A172 (cell line): Measurements from ENCODE around the gene CDH22. TPM values are rescaled to one million over a fixed set of nuclear protein-coding genes. Genes with fewer than 3 reads are reported as not detected.
A peak's percentile ranks its signal among the peaks of the same experiment; 100 is the strongest.

ENCODE experiments used
- DNase-seq: peaks from one replicate; pipeline ENCODE4 v3.0.0-alpha.2; 2015; ENCODE audit warnings: low spot score
- total RNA-seq: library from RNA; depleted of rRNA; stranded (reverse); fragments of >200 nt; shearing (Covaris generic); gene quantifications from 2 replicates; pipeline ENCODE4 v1.2.3, GENCODE V29; 2014

CDH22 gene
- total RNA-seq, 1 experiment from 2014 or later = not detected

DNA sequence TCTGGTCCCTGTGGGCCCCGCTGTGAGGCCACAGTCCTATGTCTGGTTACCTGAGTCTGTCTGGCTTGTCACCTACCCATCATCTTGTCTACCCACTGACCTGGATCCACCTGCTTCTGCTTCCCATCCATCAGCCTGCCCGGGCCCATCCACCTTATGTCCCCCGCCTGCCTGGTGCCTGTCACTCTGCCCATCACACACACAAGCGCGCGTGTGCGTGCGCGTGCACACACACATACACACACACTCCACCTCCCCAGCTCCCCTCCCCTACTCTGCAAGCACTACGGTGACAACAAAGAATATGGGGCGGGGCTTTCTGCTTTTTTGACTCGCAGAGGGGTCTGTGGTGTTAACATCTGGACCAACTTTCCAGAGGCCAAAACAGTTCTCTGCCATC lies 8.0 kb downstream of the CDH22 start:
- no peak for DNase-seq

DNA sequence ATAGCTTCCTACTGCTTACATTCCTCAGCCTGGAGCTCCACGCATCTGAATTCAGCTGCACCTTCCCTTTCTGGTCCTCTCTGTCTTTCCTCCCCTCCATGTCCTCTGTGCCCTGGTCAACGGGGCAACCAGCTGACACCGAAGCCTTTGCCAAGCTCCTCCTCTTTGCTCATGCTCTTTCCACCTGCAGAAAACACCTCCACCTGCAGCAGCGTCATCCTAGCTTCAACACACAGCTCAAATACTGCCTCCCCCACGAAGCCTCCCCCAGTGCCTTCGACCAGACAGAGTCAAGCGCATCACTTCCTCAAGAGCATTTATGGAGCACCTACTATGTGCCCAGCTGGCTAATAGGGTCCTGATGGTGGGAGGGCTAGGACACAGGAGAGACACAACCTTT lies 9.2 kb downstream of the CDH22 start:
- DNase-seq = no peak

DNA sequence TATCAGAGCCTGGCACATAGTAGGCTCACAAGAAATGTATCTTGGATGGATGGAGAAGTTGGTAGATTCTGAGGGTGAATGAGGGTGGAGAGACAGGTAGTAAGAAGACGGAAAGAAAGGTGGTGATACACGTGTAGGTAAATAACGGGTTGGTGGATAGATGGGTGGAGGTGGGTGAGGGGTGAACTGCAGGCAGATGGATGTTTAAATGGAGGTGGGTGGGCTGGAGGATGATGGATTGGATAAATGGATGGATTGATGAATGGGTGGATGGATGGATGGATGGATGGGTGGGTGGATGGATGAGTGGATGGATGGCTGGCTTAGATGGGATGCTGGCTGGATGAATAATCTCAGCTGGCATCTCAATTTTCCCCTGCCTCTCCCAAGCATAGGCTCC lies 9.9 kb downstream of the CDH22 start:
- no peak for DNase-seq

DNA sequence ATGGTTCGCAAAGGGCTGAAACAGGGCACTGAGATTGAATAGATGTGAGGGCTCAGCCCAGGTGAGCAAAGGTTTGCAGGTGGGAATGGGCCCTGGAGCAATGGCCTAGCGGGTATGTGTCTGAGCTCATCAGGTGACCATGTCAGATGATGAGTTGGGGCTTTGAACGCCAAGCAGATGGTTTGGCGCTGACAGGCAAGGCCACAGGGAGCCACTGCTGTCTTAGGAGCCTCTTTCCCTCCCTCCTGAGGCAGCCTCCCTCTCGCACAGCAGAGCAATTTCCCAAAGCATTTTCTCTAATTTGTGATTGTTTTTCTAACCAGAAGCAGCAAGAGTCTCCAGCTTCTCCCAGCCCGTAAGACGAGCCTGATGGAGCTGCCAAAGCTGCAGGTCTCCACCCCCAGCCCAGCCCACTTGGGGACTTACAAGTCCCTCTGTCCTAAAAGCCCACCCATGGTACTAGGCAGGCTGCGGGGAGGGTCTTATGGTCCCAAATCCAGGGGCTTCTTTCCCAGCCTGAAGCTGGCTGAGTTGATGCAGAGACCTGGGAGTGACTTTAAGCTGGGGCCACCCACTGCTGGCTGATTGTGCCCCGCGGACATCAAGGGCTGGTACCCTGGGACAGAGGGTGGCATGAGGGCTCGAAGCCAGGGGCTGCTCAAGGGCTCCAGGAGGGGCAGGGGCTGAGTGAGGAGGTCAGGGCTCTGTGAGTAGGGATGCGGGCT lies 11.6 kb downstream of the CDH22 start:
- no peak for DNase-seq

DNA sequence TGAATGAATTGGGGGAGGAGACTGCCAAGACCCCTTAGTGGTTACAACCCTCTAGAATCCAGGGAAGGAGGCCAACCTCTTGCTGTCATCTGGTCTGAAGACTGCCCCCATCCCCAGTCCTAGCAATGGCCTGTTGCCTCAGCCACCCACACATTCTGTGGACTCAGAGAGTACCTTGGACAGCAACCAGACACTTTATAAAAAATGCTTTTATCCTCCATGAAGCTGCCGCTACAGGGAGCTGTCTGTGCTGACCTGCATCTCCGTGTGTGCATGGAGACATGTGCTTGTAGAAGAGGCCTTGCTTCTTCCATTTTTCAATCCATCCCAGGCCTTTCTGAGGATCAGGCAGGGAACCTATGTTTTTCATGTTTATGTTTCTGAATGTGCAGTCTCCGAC lies 15.2 kb downstream of the CDH22 start:
- DNase-seq = peak; percentile 57

DNA sequence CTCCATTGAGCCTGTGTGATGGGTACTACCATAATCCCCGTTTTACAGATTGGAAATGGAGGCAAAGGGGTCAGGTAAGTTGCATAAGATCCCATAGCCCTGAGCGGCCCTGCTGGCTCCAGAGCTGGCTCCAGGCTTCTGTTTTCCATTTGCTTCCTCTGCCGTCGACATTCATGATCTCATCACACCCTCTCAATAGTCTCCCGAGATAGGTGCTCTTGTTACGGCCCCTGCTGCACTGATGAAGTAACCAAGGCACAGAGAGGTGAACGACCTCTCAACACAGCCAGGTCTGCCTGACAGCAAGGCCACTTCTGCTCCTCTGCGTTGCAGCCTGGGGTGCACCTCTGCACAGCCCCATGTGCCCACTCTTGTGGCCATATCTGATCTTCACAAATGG lies 16.9 kb downstream of the CDH22 start:
- no peak for DNase-seq

DNA sequence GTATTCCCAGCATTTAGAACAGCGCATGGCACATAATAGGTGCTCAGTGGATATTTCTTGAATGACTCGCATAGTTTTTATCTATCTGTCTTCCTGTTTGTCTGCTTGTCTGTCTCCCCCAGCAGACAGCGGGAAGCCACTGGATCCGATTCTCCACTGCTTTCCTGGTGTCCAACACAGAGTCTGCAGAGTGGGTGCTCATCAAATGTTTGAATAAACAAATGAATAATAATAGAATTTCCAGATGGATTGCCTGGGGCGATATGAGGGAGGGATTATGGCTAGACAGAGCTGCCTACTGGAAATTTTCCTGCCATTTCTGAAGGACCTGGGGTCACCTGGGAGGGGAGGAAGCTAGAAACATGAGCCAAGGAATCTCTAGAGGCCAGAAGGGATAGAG lies 18.9 kb downstream of the CDH22 start:
- no peak for DNase-seq

DNA sequence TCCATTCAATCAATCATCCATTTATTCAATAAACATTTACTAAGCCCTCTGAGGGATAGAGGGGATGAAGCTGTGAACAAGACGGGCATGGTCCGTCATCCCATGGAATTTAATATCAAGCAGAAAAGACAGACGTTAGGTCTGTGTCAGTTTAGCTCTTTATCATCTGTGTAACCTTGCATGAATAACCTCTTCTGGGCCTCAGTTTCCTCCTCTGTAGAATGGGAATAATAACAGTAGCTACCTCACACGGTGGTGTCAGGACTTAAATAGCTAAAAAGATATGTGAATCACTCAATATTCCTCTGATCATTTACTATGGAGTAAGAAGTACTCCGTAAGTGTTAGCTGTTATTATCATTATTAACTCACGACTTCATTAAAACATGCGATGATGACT lies 21.3 kb downstream of the CDH22 start:
- DNase-seq = no peak

DNA sequence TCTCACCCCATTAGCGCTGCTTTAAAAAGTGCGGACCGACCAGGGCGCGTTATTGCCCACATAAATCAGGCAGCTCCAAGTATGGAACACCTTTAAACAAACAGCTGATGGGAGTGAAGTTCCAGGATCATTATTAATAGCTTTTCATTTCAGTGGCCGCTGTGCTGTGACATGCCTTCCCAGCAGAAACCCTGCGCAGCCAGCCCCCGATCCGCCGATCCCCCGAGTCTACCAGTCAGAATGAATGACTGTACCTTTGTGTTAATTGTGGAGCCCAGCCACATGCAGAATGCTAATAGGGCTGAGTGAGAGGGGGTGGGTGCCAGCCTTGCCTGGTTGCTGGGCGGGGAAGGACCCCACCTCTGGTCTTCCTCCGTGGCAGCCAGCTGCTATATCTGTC lies 21.9 kb downstream of the CDH22 start:
- DNase-seq = no peak

DNA sequence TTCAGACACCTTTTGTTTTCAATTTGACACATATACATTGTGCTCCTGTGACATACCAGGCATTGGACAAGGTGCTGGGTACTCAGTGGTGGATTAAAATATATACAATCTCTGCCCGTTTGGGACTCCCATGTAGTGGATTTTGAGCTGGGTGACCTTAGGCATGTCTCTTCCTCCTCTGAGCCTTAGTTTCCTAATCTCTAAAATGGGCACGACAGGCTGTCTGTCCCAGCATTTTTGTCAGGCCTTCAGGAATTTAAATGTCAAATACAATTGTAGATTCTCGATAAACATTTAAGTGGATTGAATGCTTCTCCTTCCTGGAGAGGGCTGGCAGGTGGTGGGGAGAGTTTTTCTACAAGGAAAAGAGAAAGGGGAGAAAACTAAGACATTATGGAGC lies 22.6 kb downstream of the CDH22 start:
- no peak for DNase-seq

DNA sequence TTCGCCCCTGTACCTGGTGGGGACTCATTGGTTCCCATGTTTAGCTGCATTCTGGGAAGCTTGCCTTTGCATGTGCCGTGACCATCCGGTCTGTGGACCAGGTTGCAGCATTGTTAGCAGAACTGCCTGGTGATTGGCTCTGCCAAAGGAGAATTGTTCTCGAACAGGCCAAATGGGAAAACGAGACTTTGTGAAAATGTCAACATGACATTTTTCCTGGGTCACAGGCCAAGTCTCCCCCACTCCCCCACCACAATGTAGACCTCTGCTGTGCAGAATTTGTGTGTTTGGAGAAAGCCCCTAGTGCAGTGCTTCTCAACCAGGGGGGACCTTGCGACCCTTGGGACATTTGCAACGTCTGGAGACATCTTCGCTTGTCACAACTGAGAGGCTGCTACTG lies 23.2 kb downstream of the CDH22 start:
- DNase-seq = no peak

DNA sequence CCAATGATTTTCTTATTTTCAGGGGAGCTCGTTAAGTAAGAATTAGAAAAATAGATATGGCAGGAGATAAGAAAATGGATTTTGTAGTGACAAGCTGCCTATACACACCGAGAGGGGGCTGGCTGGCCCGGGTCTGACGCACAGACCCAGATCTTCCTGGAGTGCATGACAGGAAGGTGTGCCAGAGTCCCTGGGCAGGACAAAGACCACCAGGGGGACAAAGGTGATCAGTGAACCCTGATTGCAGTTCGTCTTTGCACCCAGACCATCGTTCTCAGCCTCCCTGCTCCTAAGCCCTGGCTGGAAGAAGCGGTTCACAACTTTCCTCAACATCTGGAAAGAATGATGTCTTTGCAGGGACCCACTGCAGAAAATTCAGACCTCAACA lies 24.3 kb downstream of the CDH22 start:
- no peak for DNase-seq

DNA sequence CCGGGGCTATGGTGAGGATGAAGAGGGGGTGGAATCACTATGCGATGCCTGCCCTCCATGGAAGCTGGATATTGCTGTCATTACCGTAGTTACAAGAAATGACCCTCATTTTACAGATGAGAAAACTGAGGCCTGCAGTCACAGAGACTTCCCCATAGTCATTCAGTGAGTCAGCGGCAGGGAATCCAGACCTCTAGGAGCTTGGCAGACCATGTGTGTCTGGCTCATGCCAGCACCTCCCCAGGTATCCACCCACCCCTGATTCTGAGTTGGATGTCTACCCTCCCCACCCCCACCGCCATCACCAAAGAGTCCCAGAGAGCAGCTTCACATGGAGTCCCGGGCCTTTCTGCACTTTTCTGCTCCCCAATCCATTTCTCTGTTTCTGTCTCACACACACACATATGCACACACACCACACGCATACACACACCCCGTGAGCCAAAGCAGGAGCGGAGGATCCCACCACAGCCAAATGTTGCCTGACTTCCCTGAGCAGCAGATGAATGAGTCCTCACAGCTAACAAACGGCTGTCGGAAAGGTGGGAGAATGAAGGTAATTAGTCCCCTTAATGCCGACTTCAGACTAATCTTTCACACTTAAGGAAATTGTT lies 24.8 kb downstream of the CDH22 start:
- peak; percentile 65 for DNase-seq

DNA sequence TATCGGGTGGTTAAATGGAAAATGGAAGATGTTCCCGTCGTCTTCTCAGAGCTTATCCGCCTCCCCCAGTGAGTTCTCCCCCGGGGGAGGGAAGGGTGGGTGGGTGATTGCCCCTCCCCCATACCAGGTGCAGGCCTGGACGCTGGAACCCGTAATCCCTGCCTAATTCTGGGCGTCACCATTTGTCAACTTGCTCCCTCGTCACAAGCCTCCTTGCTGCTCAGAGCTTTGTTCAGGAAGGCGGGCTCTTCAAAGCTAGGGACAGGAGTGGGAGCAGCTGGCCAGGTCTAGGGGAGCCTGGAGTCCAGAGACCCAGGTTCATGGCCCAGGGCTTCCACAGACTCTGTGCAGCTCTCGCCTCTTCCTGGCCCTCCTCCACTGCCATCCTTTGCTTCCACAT lies 25.6 kb downstream of the CDH22 start:
- no peak for DNase-seq

DNA sequence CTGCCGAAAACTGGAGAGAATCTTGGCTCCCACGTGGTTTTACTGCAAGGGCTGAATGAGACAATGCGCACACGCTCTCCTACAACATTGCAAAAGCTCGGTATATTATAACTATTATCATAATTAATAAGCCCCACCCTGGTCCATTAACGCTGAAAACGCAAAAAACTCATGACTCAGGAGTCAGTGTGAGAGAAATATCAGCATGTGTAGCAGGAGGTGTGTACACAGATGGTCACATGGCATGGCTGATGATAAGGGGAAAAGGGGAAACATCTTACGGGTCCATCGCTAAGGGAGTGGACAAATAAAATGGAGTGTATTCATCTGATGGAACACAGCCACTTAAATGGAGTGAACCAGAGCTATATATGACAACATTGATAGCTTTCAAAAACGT lies 29.2 kb downstream of the CDH22 start:
- DNase-seq = no peak

DNA sequence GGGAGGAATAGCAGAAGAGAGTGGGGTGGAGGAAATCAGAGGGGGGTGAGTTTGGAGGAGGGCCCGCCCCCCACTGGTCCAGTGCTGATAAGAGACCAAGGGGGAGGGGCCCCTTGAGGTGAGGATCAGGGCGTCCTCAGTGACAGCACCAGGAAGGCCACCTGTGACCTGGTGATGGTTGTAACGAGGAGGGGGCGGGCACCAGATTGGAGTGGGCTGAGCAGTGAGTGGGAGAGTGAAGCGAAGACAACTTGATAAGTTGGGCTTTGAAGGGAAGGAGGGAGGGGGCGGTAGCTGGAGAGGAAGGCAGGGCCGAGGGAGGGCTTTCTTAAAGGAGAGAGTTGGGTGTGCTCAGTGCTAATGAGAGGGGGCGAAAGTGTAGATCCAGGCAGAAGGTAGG lies 30.7 kb downstream of the CDH22 start:
- DNase-seq = no peak

DNA sequence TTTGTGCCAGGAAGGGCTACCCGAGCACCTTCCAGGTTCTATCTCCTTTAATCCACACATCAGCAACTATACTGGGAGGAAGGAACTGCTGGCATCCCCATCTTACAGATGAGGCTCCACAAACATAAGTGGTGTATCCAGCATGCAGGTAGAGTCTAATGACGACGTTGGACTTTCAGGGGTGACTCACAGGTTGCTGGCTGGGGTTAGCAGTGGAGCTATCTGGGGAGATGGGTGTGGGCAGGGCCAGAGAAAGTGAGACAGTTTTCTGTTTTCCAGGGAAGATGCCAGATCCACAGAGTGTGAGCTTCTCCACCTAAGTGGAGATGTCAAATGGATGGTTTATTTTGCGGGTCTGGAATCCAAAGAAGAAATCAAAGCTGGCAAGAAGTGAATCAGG lies 31.8 kb downstream of the CDH22 start:
- DNase-seq = no peak

DNA sequence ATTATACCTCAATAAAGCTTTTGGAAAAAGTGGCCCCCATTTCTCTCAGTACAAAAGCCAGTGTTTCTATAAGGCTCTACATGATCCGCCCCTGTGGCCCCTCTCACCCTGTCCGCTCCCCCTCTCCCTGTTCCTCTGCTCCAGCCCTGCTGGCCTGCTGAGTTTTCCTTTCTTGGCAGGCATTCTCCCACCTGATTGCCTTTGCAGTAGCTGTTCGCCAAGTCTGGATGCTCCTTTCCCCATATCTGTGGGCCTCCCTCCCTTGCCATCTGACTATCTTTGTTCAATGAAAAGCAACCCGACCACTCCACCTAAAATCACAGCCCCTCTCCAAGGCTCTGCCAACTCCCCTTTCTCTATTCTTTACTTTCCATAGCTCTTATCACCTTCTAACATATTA lies 33.2 kb downstream of the CDH22 start:
- no peak for DNase-seq

DNA sequence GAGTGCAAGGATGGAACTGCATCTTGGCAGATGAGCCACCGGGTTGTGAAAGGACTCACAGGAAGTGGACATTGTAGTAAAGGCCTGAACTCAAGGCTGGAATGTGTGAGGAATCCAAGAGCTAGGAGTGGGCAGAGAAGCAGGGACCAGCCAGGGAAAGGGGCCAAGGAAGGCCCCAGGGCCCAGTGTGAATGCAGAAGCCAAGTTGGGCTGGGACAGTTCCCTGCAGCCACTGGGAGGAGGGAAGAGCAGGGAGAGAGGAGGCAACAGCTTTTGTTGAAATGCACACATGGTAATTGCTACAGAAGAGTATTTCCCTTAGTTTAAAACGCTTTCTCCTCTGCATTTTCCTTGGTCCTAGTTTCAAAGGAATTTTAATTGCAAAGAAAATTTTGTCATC lies 34.6 kb downstream of the CDH22 start:
- no peak for DNase-seq

DNA sequence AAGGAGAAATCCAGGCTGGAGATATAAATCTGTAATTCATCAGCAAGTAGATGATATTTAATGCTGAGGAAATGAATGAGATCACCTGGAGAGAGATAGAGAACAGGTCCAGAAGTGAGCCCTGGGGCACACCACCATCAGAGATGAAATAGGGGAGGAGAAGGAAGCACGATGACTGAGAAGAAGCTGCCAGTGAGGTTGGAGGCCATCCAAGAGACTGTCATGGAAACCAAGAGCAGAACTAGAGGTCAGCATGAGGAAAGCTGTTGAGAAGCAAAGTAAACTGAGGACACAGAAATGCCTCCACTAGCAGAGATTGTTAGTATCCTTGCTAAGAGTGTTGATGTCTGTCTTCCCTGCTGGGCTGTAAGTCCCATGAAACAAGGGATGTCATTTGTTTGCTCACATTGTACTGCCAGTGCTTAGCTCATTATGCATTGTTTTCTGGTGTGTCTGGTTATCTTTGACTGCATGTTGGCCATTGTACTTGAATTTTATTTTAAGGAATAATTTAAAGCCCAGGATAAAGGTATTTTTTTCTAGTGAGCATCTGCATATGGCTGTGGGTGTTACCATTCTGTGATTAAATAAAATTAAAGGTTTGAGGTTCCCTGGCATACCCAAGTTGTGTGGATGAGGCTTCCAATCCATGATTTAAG lies 35.8 kb downstream of the CDH22 start:
- no peak for DNase-seq

DNA sequence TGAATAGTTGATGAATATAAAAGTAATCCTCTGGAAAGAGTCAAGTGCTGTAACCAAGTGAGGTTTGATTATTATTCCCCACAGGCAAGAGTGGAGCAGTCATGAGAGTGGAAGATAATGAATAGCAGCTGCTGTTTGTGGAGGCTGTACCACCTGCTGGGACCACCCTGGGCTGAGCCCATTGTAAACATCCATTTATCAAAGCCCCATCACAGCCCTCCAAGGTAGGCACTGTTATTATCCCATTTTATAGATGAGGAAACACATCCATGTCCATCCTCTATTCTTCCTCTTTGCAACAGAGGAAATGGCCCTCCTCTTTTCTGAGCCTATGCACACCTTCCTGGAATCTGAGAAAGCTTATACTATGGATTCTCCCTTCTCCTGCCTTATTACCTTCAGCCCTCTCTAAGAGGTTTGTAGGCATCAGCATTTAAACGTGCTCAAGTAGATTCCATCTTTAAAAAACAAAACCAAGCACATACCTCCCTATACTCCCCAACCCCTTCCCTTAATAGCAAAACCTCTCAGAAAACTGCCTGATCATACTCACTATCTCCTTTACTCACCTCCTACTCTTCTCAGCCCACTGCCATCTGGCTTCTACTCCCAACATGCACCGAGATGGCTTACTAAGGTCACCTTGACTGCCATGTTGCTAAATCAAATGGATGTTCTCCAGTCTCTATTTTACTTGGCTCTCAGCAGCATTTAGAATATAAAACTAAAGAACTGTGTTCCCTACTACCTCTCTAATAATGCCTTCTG lies 37.1 kb downstream of the CDH22 start:
- DNase-seq = no peak

DNA sequence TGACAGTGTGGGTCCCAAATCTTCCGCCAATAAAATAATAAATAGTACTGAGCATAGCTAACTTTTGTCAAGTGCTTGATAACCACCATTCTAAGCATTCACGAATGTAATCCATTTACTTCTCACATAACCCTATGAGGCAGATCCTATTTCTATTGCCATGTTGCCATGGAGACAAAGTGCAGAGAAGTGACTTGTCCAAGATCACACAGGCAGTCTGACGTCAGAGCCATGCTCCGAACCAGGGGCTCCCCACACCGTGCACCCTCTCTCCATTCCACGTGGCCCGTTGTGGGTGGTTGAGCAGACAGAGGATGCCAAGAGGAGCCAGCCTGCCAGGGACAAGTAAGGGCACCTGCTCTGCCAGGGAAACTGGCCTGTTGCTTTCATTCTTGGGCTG lies 38.9 kb downstream of the CDH22 start:
- no peak for DNase-seq

DNA sequence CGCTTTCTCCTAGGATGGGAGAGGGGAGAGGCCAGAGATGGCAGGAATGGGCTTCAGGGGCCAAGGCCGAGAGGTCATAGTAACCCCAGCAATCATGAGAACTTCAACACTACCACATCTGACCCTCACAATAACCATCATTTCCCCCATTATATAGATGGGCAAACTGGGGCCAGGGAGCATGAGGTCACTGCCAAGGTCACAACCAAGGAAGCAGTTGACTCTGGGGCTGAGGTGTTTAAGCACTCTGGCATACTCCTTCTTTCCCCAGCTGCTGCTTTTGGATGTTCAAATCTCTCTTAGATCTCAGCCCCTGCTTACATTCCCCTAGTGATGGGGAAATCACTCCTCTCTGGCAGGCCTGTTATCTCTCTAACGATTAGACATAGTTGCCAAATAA lies 39.6 kb downstream of the CDH22 start:
- DNase-seq = no peak
